HG02678 (cell line): Measurements from ENCODE around the gene MAB21L2.

Experiments
- ATAC-seq: cut with Tn5 transposase; IDR thresholded peaks from one replicate; pipeline ENCODE4 v1.9.1; 2021; ENCODE audit warnings: mild to moderate bottlenecking, moderate library complexity; ENCODE audit not compliant: unreplicated experiment

Gene MAB21L2

GRCh38 chr4:150574678-150575077, 7.3 kb upstream of the MAB21L2 start:
- ATAC-seq: no peak

- no peak for ATAC-seq
Observed at GRCh38 chr4:150577796-150578195, 4.2 kb upstream of the MAB21L2 start.

- ATAC-seq: no peak
Observed at GRCh38 chr4:150578745-150579501, 3.0 kb upstream of the MAB21L2 start.

GRCh38 chr4:150579551-150580234, 2.3 kb upstream of the MAB21L2 start:
- ATAC-seq: no peak

GRCh38 chr4:150580306-150580705, 1.6 kb upstream of the MAB21L2 start:
- ATAC-seq: no peak

- ATAC-seq: no peak
Observed at GRCh38 chr4:150581056-150581605, 820 bp upstream of the MAB21L2 start.

- ATAC-seq: no peak
Observed at GRCh38 chr4:150581641-150582051, 305 bp upstream of the MAB21L2 start.

- no peak for ATAC-seq
Observed at GRCh38 chr4:150582873-150583286, 929 bp downstream of the MAB21L2 start.

GRCh38 chr4:150583287-150584110, 1.5 kb downstream of the MAB21L2 start:
- no peak for ATAC-seq

- no peak for ATAC-seq
Observed at GRCh38 chr4:150584111-150584915, 2.4 kb downstream of the MAB21L2 start.

GRCh38 chr4:150585611-150586010, 3.7 kb downstream of the MAB21L2 start:
- ATAC-seq: no peak

- ATAC-seq: no peak
Observed at GRCh38 chr4:150586162-150586810, 4.3 kb downstream of the MAB21L2 start.

GRCh38 chr4:150588316-150588715, 6.4 kb downstream of the MAB21L2 start:
- no peak for ATAC-seq

- ATAC-seq: no peak
Observed at GRCh38 chr4:150589157-150589556, 7.2 kb downstream of the MAB21L2 start.

- no peak for ATAC-seq
Observed at GRCh38 chr4:150590631-150591030, 8.7 kb downstream of the MAB21L2 start.

GRCh38 chr4:150591406-150591805, 9.5 kb downstream of the MAB21L2 start:
- no peak for ATAC-seq

- no peak for ATAC-seq
Observed at GRCh38 chr4:150591904-150592303, 10.0 kb downstream of the MAB21L2 start.

GRCh38 chr4:150593996-150594395, 12.0 kb downstream of the MAB21L2 start:
- no peak for ATAC-seq

GRCh38 chr4:150598909-150599308, 17.0 kb downstream of the MAB21L2 start:
- no peak for ATAC-seq

GRCh38 chr4:150599547-150599946, 17.6 kb downstream of the MAB21L2 start:
- ATAC-seq: no peak
